Bronchus fibroblast of lung (primary cell): ENCODE data around the gene RETSAT. TPM values are rescaled to one million over a fixed set of nuclear protein-coding genes. Genes with fewer than 3 reads are reported as not detected.

Source experiments
- total RNA-seq: library from RNA; depleted of rRNA; stranded (reverse); fragments of >200 nt; gene quantifications from 2 replicates; pipeline ENCODE4 v1.2.3, GENCODE V29; 2015

RETSAT gene
- total RNA-seq = 33.5 and 39.2 TPM in 2 replicates

DNA sequence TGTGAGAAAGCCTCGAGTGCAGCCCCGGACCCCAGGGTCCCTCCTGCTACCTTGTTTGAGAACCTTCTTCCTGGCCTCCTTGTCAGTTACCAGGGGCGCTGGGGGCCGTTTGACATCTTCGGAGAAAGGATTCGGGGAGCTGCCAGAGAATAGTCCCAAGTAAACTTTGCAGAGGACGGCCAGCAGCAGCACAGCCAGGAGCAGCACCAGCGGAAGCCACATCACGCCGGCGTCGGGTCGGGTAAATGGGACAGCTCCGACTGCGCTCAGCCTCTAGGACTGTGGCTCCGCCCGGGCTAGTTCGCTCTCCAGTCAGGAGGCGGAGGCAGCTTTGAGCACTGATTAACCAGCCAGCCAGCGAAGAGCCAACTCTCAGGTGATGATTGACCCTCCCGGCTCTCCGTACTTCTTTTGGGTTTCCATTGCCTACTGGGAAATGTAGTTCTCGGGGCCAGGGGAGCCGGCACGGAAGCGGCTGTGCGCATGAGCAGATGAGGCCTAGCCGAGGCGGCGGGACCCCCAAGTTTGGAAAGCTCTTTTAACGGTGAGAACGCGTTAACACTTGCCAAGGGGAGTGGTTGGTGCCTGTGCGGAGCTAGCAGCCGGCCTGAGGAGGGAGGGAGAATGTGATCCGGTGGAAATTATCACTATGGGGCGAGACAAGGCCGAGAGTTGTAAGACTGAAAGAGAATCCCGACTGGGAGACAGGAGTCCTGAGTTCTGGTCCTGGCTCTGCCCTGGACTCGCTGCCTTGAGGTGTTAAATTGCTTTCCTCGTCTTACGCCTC is at the start of gene RETSAT, which contains the start of gene ELMOD3:
RETSAT (minus strand) TSS at position 243 of the 787 bp plus-strand sequence; CDS start at position 222, 21 bp downstream.
ELMOD3 (plus strand) TSS at position 484 of the 787 bp plus-strand sequence. CDS start 2,430 bp downstream, outside the sequence.

DNA sequence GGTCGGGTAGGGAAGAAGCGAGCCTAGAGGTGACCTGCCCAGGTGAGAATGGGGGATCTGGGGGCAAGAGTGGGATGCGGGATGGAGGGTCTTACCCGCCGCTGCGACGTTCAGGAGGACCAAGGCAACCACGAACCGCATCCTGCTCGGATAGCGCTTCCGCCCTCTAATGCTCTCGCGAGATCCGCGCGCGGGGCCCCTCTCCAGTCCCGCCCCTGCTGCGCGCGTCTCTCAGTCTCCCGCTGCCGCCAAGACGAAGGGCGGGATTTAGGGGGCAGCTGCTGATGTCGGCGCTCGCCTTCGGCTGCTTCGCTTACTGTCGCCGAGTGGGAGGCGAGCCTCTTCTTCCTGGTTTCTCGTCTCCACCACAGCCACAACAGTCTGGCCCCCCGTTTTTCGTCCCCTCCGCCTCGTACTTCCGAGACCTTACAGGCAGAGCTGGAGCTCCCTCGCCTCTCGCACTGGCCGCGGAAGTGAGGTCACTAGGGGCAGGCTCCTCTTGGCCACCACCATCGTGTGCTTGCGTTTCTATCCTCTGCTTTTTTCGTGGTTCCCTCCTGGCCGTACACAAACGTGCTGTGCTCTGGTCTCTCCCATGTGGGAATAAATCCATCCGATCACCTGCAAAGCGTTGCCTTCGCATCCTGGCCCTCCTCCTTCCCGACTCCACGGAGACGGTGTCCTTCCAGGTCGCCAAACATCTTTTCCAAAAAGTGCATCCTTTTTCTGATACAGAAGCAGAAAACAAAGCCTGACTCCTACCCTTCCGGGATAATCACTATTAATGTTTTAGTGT is 26.3 kb downstream of the RETSAT start, which contains the start of gene TGOLN2:
TGOLN2 (minus strand) TSS at position 168 of the 796 bp plus-strand sequence; CDS start at position 141, 27 bp downstream.

Other genes with a start within 250 kb of the RETSAT start
- 0.84 and 1.0 TPM in 2 replicates for gene TCF7L1, start 221.1 kb downstream of the RETSAT start, total RNA-seq
- gene TGOLN2, start 26.5 kb downstream of the RETSAT start, total RNA-seq = 50.2 and 55.0 TPM in 2 replicates
- 11.3 and 12.9 TPM in 2 replicates for gene ELMOD3, start 241 bp upstream of the RETSAT start, total RNA-seq
- gene CAPG, start 55.8 kb upstream of the RETSAT start, total RNA-seq = 196 and 242 TPM in 2 replicates
- gene SH2D6, start 64.2 kb upstream of the RETSAT start, total RNA-seq = 0.34 and 0.59 TPM in 2 replicates
- gene MAT2A, start 184.6 kb upstream of the RETSAT start, total RNA-seq = 82.9 and 86.1 TPM in 2 replicates
- gene GGCX, start 207.0 kb upstream of the RETSAT start, total RNA-seq = 50.1 and 53.3 TPM in 2 replicates
- 2.5 and 5.2 TPM in 2 replicates for gene VAMP8, start 223.1 kb upstream of the RETSAT start, total RNA-seq
- 98.0 and 106 TPM in 2 replicates for gene VAMP5, start 229.9 kb upstream of the RETSAT start, total RNA-seq
- gene RNF181, start 241.2 kb upstream of the RETSAT start, total RNA-seq = 281 and 288 TPM in 2 replicates
- gene TMEM150A, start 248.2 kb upstream of the RETSAT start, total RNA-seq = 9.9 and 10.7 TPM in 2 replicates